K562 (cell line): ENCODE measurements around the gene RBM44. TPM values are rescaled to one million over a fixed set of nuclear protein-coding genes. Genes with fewer than 3 reads are reported as not detected.

Experiments
- ATAC-seq: fragments of 200-7000 bp; cut with Tn5 transposase; 3 replicates; pipeline ENCODE4 v1.9.1; 2020; ENCODE audit warnings: moderate library complexity
- BruUV-seq: library from RNA; stranded (reverse); fragments of 400-500 nt; replicated peaks from 2 replicates; lab custom pipeline; 2021; lab: Mats Ljungman, UMichigan
- CTCF ChIA-PET: fragments of 300-600 bp; formaldehyde crosslinking; extraction: SDS; loops from one replicate; lab custom pipeline; 2021; ENCODE audit warnings: low intra/inter-chr PET ratio; lab: Yijun Ruan, JAX
- POLR2A ChIA-PET: fragments of 300-600, 350-650 bp; sonication (Branson Sonifier 250); formaldehyde crosslinking; extraction: SDS; loops from one replicate; lab custom pipeline; 2021; ENCODE audit warnings: antibody characterized with exemption, inconsistent platforms; lab: Yijun Ruan, JAX
- DNase-seq, 4 experiments: peaks; one replicate each; pipeline versions ENCODE4 v3.0.0 to v3.0.0-alpha.2; 2011 to 2018; ENCODE audit warnings: low spot score in 3 of 4, mixed read lengths in 3 of 4; ENCODE audit errors: extremely low read depth in 1 of 4
- FAIRE-seq: peaks from 2 replicates; lab custom pipeline; 2011; peaks lifted over from hg19 to GRCh38; lab: Jason Lieb, UNC
- H2AFZ ChIP-seq: 2 replicates; pipeline ENCODE4 v1.6.0; 2011; ENCODE audit warnings: low read depth, low read length, control low read depth, inconsistent platforms
- H3K27ac ChIP-seq: fragments of 200-600 bp; 3 replicates; pipeline ENCODE4 v1.8.0; 2011; ENCODE audit warnings: low read depth, mild to moderate bottlenecking, control low read depth, inconsistent platforms, low read length, moderate library complexity, mixed read lengths; ENCODE audit errors: extremely low read depth
- H3K27me3 ChIP-seq, 2 experiments: fragments of 300-600 bp in 1 of 2; 2 replicates in 1 of 2; 3 replicates in 1 of 2; pipeline versions ENCODE4 v1.6.0 to v1.8.0; 2011; ENCODE audit warnings: inconsistent platforms in 2 of 2, low read length in 2 of 2, mild to moderate bottlenecking in 1 of 2, mixed read lengths in 1 of 2, moderate library complexity in 1 of 2; ENCODE audit not compliant: control insufficient read depth in 2 of 2, insufficient read depth in 2 of 2
- H3K36me3 ChIP-seq: fragments of 300-600 bp; 3 replicates; pipeline ENCODE4 v1.8.0; 2011; ENCODE audit warnings: mild to moderate bottlenecking, low read length, inconsistent platforms; ENCODE audit not compliant: control insufficient read depth, insufficient read depth
- H3K4me1 ChIP-seq, 2 experiments: fragments of 200-600 bp in 1 of 2; replicated peaks in 1 of 2; 2 replicates in 1 of 2; 3 replicates in 1 of 2; pipeline versions ENCODE4 v1.5.1 to v1.8.0; 2011; ENCODE audit warnings: inconsistent platforms in 2 of 2, low read length in 2 of 2, mild to moderate bottlenecking in 1 of 2, mixed read lengths in 1 of 2, moderate library complexity in 1 of 2; ENCODE audit not compliant: control insufficient read depth in 2 of 2, insufficient read depth in 2 of 2
- H3K4me2 ChIP-seq: 2 replicates; pipeline ENCODE4 v1.6.1; 2011; ENCODE audit warnings: low read length, control low read depth, inconsistent platforms, mixed read lengths; ENCODE audit not compliant: insufficient read depth
- H3K4me3 ChIP-seq: fragments of 200-600 bp; sonication (generic), shearing (Covaris generic); 2 replicates; pipeline ENCODE4 v1.5.1; 2016; ENCODE audit warnings: control low read depth, inconsistent platforms
- H3K79me2 ChIP-seq: fragments of 200-600 bp; 3 replicates; pipeline ENCODE4 v1.8.0; 2011; ENCODE audit warnings: low read length, inconsistent platforms; ENCODE audit not compliant: control insufficient read depth, insufficient read depth
- H3K9ac ChIP-seq, 2 experiments: 2 replicates each; pipeline versions ENCODE4 v1.6.0 to v1.6.1; 2011; ENCODE audit warnings: low read depth in 2 of 2, low read length in 2 of 2, control low read depth in 1 of 2, inconsistent platforms in 1 of 2, mild to moderate bottlenecking in 1 of 2, mixed read lengths in 1 of 2; ENCODE audit not compliant: insufficient read depth in 1 of 2
- H3K9me1 ChIP-seq: one replicate; pipeline ENCODE4 v1.6.0; 2011; ENCODE audit warnings: inconsistent platforms, mild to moderate bottlenecking, low read length, moderate library complexity; ENCODE audit not compliant: control insufficient read depth, insufficient read depth
- H3K9me3 ChIP-seq: replicated peaks from 2 replicates; pipeline ENCODE4 v1.5.1; 2011; ENCODE audit warnings: low read depth, low read length, inconsistent platforms; ENCODE audit not compliant: control insufficient read depth, insufficient read depth
- H4K20me1 ChIP-seq: replicated peaks from 2 replicates; pipeline ENCODE4 v1.6.1; 2011; ENCODE audit warnings: low read length, inconsistent platforms, mixed read lengths; ENCODE audit not compliant: control insufficient read depth, insufficient read depth
- ERF ChIP-seq: fragments of 450-650 bp; formaldehyde crosslinking; IDR thresholded peaks from 2 replicates; pipeline ENCODE4 v1.4.0; 2020; ENCODE audit warnings: mild to moderate bottlenecking, mixed read lengths
- ETV1 ChIP-seq: fragments of 450-650 bp; conservative IDR thresholded peaks from 2 replicates; pipeline ENCODE4 v1.6.1; 2016; ENCODE audit warnings: missing genetic modification characterization, control low read depth, low read depth, missing compliant biosample characterization
- GABPA ChIP-seq: fragments of 200-800 bp; sonication (Bioruptor generic); conservative IDR thresholded peaks from 2 replicates; pipeline ENCODE4 v1.6.1; 2016; ENCODE audit warnings: low read depth, missing genetic modification characterization, missing compliant biosample characterization
- KAT8 ChIP-seq: fragments of 450-650 bp; IDR thresholded peaks from 2 replicates; pipeline ENCODE4 v1.6.1; 2016; ENCODE audit warnings: low read depth, mild to moderate bottlenecking
- RBM15 ChIP-seq: fragments of 200-400 bp; formaldehyde crosslinking; IDR thresholded peaks from 2 replicates; pipeline ENCODE4 v1.6.1; 2018; ENCODE audit warnings: mild to moderate bottlenecking, low read length, moderate library complexity; ENCODE audit not compliant: insufficient read depth
- ZNF3 ChIP-seq: fragments of 250-450 bp; sonication (Bioruptor Pico); IDR thresholded peaks from 2 replicates; pipeline ENCODE4 v1.5.0; 2021; ENCODE audit warnings: mild to moderate bottlenecking, moderate library complexity
- ZNF347 ChIP-seq: fragments of 450-650 bp; formaldehyde crosslinking; IDR thresholded peaks from 2 replicates; pipeline ENCODE4 v1.4.0; 2020; ENCODE audit warnings: low read depth, mild to moderate bottlenecking, moderate library complexity
- ZNF436 ChIP-seq: fragments of 250-450, 450-650 bp; sonication (Bioruptor Pico); formaldehyde crosslinking; IDR thresholded peaks from 2 replicates; pipeline ENCODE4 v1.7.0; 2020; ENCODE audit warnings: mild to moderate bottlenecking
- WGBS: fragments of 100-300 bp; shearing (Covaris generic); methylation state at CpG from one replicate; pipeline ENCODE4 v1.1.6; 2016; ENCODE audit warnings: low coverage, mixed read lengths; ENCODE audit not compliant: insufficient coverage; ENCODE audit errors: missing lambda C conversion rate; 5-methylcytosine and 5-hydroxymethylcytosine counted together
- in situ Hi-C: fragments of 300-500 bp; cut with MboI; formaldehyde crosslinking; loops from 4 replicates; pipeline ENCODE4 v1.15.0; 2018; ENCODE audit warnings: inconsistent platforms, mixed read lengths
- intact Hi-C: fragments of 100-400 bp; cut with micrococcal nuclease; formaldehyde crosslinking; loops from 2 replicates; pipeline ENCODE4 v1.14.2; 2022
- polyA plus RNA-seq, 8 experiments: library from polyadenylated mRNA; depleted of rRNA in 4 of 8; stranded (reverse) in 5 of 8; unstranded in 3 of 8; fragments of >200 nt; fragmentation: Nextera tagmentation in 2 of 8; fragmentation: Illumina TruSeq in 1 of 8; extraction: Ambion mirVana in 2 of 8; extraction: Trizol in 1 of 8; gene quantifications; 2 replicates each; pipeline versions ENCODE4 v1.2.1 to v1.2.3, GENCODE V29; 2011 to 2014; ENCODE audit warnings: inconsistent platforms in 1 of 8, missing spikeins in 1 of 8
- total RNA-seq, 7 experiments: library from RNA; depleted of rRNA in 6 of 7; stranded (reverse); fragments of >200 nt in 6 of 7; fragmentation: Illumina TruSeq in 2 of 7; extraction: Trizol in 2 of 7; gene quantifications; 2 replicates each; pipeline versions ENCODE4 v1.2.1 to v1.2.3, GENCODE V29; 2011 to 2021; ENCODE audit warnings: low replicate concordance in 1 of 7
- TF ChIP-seq, protein P1 (sequence below), 2 experiments: fragments of 150-350 bp in 1 of 2; IDR thresholded peaks; 2 replicates each; pipeline ENCODE4 v1.6.1; 2012 to 2016; ENCODE audit warnings: low read depth in 2 of 2, low read length in 2 of 2, mild to moderate bottlenecking in 1 of 2, moderate library complexity in 1 of 2

Gene RBM44
- total and polyA plus RNA-seq, 9 of the 15 experiments (the other 6 are each of a cell fraction or from before 2014, with no cell fraction given), result 0.04 to 0.25 (median 0.13) TPM

DNA sequence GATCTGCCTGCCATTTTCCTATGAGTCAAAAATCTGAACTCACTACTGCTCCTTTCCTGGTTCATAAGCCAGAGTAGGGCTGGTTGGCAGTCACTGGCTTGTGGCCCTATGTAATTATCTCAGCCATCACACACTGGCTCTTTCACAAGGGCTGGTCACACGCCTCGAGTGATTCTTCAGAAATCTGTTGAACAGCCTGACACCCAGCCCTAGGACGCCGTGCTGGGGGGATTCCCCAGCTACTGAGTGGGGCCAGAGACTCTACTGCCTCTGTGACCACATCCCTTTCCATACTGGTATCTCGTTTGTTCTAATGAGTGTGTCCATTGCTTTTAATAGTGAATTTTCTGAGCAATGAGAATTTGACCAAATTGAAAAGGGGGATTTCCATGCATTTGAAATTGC is 45.8 kb upstream of the RBM44 start:
- intact Hi-C loops, result no loop called here
- TF ChIP-seq ETV1 (tag), result no peak
- no peak for TF ChIP-seq ZNF3 (CRISPR knock-in tag)
- TF ChIP-seq, protein P1, sequence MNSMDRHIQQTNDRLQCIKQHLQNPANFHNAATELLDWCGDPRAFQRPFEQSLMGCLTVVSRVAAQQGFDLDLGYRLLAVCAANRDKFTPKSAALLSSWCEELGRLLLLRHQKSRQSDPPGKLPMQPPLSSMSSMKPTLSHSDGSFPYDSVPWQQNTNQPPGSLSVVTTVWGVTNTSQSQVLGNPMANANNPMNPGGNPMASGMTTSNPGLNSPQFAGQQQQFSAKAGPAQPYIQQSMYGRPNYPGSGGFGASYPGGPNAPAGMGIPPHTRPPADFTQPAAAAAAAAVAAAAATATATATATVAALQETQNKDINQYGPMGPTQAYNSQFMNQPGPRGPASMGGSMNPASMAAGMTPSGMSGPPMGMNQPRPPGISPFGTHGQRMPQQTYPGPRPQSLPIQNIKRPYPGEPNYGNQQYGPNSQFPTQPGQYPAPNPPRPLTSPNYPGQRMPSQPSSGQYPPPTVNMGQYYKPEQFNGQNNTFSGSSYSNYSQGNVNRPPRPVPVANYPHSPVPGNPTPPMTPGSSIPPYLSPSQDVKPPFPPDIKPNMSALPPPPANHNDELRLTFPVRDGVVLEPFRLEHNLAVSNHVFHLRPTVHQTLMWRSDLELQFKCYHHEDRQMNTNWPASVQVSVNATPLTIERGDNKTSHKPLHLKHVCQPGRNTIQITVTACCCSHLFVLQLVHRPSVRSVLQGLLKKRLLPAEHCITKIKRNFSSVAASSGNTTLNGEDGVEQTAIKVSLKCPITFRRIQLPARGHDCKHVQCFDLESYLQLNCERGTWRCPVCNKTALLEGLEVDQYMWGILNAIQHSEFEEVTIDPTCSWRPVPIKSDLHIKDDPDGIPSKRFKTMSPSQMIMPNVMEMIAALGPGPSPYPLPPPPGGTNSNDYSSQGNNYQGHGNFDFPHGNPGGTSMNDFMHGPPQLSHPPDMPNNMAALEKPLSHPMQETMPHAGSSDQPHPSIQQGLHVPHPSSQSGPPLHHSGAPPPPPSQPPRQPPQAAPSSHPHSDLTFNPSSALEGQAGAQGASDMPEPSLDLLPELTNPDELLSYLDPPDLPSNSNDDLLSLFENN (IDR thresholded peaks at IDR 0.05; ENCODE audit: low read depth in 2 of 2, low read length in 2 of 2), result no peak
- TF ChIP-seq RBM15, result no peak
- TF ChIP-seq GABPA, result no peak
- no peak for TF ChIP-seq ZNF436 (CRISPR knock-in tag)
- TF ChIP-seq ZNF347 (CRISPR knock-in tag), result no peak
- no peak for TF ChIP-seq ERF (CRISPR knock-in tag)
- no peak for TF ChIP-seq KAT8
- TF ChIP-seq, all 486 proteins: peak for 0
- Histone ChIP-seq H3K79me2 (no peaks in the 10 kb centered on the region), H3K4me1 (no peaks in the 10 kb centered on the region), H3K9me1 (no peaks in the 10 kb centered on the region), H3K36me3 (peaks cover 32% of the 10 kb centered on the region; the same call in 1 of the 3 replicates), H3K9ac (no peak overlapping the region), H3K4me2 (no peak overlapping the region), H3K9me3 (no peaks in the 10 kb centered on the region), H3K27ac (no peak overlapping the region), H3K27me3 (no peaks in the 10 kb centered on the region), H3K4me3 (no peak overlapping the region), H4K20me1 (no peaks in the 10 kb centered on the region), H2AFZ (no peak overlapping the region)
- no TSS peak for BruUV-seq
- DNase-seq (no peak), FAIRE-seq (no peak), ATAC-seq (no peak)
- WGBS, result 89% methylated on average over 5 of the region's 5 CpGs
- ChIA-PET CTCF (no interaction called here), POLR2A (no interaction called here)
- in situ Hi-C loops, result no loop called here
